MM.1S (cell line): Measurements from ENCODE around the gene AP1G1.

ENCODE experiments used
- EZH2 ChIP-seq: fragments of 300-600 bp; sonication (generic); optimal IDR thresholded peaks from 2 replicates; pipeline ENCODE3; 2017; ENCODE audit warnings: low read depth, mild to moderate bottlenecking, antibody characterized with exemption, low read length, mixed read lengths
- EZH2phosphoT487 ChIP-seq: fragments of 300-600 bp; sonication (generic); IDR thresholded peaks from 2 replicates; pipeline ENCODE4 v1.6.1; 2018; ENCODE audit warnings: antibody characterized with exemption, low read length
- TF ChIP-seq, protein P1 (sequence below): fragments of 300-600 bp; sonication (generic); IDR thresholded peaks from 2 replicates; pipeline ENCODE4 v1.5.1; 2016; ENCODE audit warnings: antibody characterized with exemption, low read length, mixed read lengths

DNA sequence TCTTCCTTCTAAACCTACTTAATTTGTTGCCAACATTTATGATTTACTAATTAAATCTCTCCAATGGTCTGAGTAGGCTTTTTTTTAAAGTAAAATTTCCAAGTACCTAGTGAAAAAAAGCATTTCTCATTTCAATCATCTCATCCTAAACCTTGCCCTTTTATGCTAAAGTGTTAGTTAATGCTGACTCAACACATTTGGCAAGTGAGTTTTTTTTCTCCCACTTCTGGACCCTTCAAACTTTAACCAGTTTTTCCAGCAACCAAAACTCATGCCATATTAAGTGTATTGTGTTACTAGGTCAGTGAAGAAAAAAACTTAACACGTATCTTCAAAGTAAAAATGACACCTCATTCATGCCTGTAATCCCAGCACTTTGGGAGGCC lies 5.3 kb downstream of the AP1G1 start:
- TF ChIP-seq, protein P1, sequence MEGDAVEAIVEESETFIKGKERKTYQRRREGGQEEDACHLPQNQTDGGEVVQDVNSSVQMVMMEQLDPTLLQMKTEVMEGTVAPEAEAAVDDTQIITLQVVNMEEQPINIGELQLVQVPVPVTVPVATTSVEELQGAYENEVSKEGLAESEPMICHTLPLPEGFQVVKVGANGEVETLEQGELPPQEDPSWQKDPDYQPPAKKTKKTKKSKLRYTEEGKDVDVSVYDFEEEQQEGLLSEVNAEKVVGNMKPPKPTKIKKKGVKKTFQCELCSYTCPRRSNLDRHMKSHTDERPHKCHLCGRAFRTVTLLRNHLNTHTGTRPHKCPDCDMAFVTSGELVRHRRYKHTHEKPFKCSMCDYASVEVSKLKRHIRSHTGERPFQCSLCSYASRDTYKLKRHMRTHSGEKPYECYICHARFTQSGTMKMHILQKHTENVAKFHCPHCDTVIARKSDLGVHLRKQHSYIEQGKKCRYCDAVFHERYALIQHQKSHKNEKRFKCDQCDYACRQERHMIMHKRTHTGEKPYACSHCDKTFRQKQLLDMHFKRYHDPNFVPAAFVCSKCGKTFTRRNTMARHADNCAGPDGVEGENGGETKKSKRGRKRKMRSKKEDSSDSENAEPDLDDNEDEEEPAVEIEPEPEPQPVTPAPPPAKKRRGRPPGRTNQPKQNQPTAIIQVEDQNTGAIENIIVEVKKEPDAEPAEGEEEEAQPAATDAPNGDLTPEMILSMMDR: no peak
- TF ChIP-seq EZH2: no peak
- no peak for TF ChIP-seq EZH2phosphoT487
